GM23248 (cell line): ENCODE measurements around the gene TRERF1.

Source experiments
- EZH2 ChIP-seq: fragments of 200-600 bp; sonication (generic); IDR thresholded peaks from 2 replicates; pipeline ENCODE4 v1.6.1; 2018; ENCODE audit warnings: antibody characterized with exemption, mild to moderate bottlenecking; ENCODE audit not compliant: insufficient read depth, poor library complexity, severe bottlenecking
- EZH2phosphoT487 ChIP-seq: fragments of 200-600 bp; sonication (generic); IDR thresholded peaks from 2 replicates; pipeline ENCODE4 v1.6.1; 2018; ENCODE audit warnings: antibody characterized with exemption, moderate library complexity, mild to moderate bottlenecking, low read depth; ENCODE audit not compliant: insufficient read depth

DNA sequence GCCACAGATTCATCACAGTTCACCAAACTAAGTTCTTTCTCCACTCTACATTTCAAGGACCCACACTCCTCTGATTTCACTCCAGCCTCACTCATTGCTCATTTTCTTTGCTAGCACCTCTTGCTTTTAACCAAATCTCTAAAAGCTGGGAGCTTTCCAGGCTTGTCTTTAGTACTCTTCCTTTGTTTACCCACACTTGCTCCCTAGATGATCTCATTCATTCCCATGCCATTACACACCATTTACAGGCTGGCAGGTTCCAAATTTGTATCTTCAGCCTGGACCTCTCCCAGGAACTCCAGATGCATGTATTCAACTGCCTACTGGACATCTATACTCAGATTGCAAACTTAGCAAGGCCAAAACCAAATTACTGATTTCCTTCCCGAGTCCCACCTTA lies 251.7 kb downstream of the TRERF1 start:
- no peak for TF ChIP-seq EZH2
- TF ChIP-seq EZH2phosphoT487: no peak
